GM19328 (cell line): ENCODE measurements around the gene RBMS3.
"Not testable (repeated sequence)": the region's sequence is repeated elsewhere in the genome, so short reads cannot be mapped to it uniquely, and the experiment has no call there.

Source experiments
- ATAC-seq: cut with Tn5 transposase; IDR thresholded peaks from one replicate; pipeline ENCODE4 v1.9.1; 2021; ENCODE audit warnings: mild to moderate bottlenecking, moderate library complexity; ENCODE audit not compliant: unreplicated experiment

The RBMS3 gene

DNA sequence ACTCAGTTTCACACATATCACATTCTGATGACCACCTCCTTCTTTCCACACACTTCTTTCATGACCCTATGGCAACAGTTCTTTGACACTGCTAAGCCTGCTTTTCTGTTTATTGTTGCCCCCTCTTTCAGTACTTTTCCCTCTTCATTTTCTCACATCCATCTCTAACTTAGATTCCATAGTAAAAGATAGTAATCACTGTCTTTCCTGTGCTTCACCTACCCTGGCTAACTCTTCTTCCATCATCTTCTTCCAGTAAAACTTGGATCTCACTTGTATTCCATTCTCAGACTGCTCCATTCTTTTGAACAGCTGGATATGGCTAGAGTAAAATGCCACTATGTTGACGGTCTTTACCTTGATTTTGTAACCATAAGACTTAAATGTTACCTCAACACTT, 692.9 kb downstream of the RBMS3 start:
- ATAC-seq: no peak

DNA sequence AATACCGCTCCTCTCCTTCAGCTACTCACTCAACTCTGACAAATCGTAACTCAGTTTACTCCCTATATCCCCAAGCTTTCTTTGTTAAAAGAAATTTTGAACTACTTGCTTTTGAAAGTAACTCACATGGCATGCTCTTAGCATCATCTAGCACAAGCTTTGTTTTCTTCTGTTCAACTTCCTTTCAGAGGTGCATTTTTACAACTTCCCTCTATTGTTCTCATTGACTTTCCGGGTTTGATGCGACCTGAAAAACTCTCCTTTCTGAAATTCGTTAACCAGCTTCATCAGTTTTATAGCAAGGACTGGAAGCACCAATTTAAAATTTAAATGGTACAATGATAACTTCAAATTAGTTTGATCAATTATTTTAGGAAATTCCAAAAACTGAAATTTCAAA, 696.0 kb downstream of the RBMS3 start:
- no peak for ATAC-seq

DNA sequence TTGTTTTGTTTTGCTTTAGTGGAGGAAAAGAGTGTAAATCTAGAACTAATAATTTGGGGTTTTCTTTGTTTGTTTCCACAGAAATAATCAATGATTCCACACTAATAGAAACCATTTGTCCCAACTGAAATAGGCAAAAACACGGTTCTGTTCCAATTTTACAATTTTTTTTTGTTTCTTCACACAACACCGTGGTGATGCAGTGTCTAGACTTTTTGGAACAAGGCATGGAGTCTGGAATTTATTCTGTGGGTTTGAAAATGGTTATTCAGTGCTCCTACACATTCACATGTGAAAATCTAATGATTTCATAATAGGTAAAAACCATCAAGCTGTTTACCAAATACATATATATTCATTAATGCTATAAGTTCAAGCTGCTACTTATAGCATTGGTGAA, 696.5 kb downstream of the RBMS3 start:
- no peak for ATAC-seq

- no peak for ATAC-seq
Observed at GRCh38 chr3:29978036-29978435, 697.2 kb downstream of the RBMS3 start.

- ATAC-seq: no peak
Observed at GRCh38 chr3:29991198-29991597, 710.3 kb downstream of the RBMS3 start.

DNA sequence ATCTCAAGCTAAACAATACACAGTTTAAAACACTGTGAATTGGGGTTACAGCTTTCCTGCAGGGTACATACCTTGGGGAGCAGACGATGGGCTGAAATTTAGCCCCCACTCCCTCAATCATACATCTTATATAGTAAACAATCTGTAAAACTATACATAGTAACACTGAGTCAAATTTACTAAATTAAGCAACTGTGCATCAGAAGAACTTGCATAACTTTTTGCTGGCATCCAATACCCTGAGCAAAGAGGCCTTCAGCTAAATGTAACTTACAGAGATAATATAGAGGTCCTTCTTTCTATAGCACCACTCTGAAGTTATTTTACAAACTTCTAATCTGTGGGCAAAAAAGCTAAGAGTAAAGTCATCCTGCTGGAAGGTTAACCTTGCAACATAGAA, 721.9 kb downstream of the RBMS3 start:
- no peak for ATAC-seq

GRCh38 chr3:30003741-30004140, 722.9 kb downstream of the RBMS3 start:
- no peak for ATAC-seq

GRCh38 chr3:30004481-30004880, 723.6 kb downstream of the RBMS3 start:
- no peak for ATAC-seq

- ATAC-seq: no peak
Observed at GRCh38 chr3:30006111-30006510, 725.2 kb downstream of the RBMS3 start.

- no peak for ATAC-seq
Observed at GRCh38 chr3:30007668-30008067, 726.8 kb downstream of the RBMS3 start.

GRCh38 chr3:30011237-30011803, 730.4 kb downstream of the RBMS3 start:
- ATAC-seq: no peak

DNA sequence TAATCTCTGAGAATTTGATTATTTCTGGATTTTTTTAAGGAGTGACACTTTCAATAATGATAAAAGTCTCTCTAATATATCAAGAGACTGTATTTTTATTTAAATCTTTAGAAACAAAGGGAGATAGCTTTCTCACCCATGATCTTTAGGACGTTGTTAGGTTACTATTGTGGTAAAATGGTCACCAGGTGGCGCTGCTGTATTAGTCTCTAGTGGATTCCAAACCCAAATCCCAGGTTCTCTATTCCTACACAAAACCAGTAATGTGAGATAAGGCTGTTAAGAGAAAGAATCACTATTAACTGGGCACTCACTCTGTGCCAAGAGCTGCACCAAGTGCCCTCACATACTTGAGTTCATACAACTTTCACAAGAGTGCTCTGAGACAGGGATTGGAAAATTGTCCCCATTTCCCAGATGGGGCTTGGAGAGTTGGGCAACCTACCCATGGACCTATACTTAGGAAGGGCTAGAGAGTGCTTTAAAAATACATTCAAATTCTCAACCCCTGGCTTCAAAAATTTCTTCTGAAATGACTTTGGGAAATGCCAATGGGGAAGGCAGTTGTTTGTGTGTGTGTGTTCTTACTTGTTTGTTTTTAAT, 732.2 kb downstream of the RBMS3 start:
- no peak for ATAC-seq

DNA sequence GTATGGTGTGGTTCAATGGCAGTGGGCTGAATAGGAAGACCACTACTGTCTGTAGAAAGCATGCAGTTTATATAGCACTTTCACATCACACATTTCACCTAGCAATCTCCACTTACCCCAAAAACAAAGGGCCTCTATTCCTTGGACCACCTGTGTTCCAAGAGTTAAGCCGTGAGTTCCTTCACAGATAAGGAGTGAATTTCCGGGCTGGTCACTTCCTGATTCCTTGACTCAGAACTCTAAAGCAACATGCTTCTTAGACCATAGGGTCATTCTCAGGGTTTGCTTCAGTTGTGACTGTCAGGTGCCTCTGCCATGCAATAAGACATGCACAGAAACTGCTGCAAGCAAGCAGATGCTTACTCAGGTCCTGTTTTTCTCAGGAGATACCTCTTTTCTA, 737.0 kb downstream of the RBMS3 start:
- ATAC-seq: no peak

GRCh38 chr3:30020380-30020779, 739.5 kb downstream of the RBMS3 start:
- no peak for ATAC-seq

- ATAC-seq: no peak
Observed at GRCh38 chr3:30024466-30024865, 743.6 kb downstream of the RBMS3 start.

GRCh38 chr3:30026851-30027250, 746.0 kb downstream of the RBMS3 start:
- ATAC-seq: no peak

- no peak for ATAC-seq
Observed at GRCh38 chr3:30034246-30034991, 753.5 kb downstream of the RBMS3 start.

DNA sequence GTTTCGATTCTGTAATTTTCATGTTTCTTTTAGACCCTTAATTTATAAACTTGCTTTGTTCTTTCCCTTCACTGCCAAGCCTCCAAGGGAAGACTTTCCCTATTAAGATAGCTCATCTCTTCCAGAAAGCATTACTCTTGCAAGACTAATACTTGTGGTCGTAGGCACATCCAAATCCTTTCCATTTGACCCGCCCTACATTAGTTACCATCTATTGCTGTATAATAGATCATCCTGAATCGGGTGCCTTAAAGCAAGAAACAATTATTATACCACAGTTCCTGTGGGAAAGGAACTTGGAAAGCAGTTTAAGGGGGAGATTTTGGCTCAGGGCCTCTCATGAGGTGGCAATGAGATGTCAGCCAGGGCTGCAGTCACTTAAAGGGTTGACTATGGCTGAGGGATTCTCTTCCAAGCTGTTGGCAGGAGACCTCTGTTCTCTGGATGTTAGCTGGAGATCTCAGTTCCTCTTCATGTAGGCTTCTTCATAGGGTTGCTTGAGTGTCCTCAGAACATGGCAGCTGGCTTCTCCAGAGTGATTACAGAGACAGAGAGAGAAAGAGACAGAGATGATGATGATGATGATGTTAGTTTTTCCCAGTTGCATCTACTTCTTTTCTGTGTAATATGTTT, 755.2 kb downstream of the RBMS3 start:
- ATAC-seq: no peak

GRCh38 chr3:30040126-30040525, 759.3 kb downstream of the RBMS3 start:
- ATAC-seq: no peak

- ATAC-seq: not testable (repeated sequence)
Observed at GRCh38 chr3:30041481-30041880, 760.6 kb downstream of the RBMS3 start.

GRCh38 chr3:30042274-30042859, 761.5 kb downstream of the RBMS3 start:
- no peak for ATAC-seq
